Measurements from ENCODE around the gene COMMD9.

DNA sequence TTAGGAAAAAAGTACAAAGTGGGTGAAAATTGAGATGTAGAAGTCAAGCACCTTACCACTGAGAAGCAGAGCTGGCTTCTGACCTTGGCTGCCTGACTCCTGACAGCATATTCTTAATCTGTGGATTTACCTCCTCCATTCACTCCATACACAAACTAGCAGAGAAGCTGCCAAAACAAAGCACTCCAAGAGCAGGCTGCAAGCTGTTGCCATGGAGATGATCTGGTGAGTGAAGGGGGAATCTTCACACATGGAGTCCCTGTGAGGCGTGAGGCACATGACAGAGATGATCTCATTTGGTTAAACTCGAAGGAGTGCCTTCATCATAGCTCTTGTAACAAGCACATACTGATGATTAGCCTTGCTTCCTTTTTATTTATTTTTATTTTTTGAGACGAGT lies 16.1 kb downstream of the COMMD9 start:
- no peak for TF ChIP-seq BHLHE40 (IDR thresholded peaks at IDR 0.05; ENCODE audit: low read depth, low read length)
- no peak for TF ChIP-seq POLR2A (IDR thresholded peaks at IDR 0.05; ENCODE audit: low read depth, low read length)
- no peak for TF ChIP-seq CTCF (conservative IDR thresholded peaks at IDR 0.05; ENCODE audit: low read depth, low read length)
- TF ChIP-seq CEBPB (IDR thresholded peaks at IDR 0.05; ENCODE audit: low read depth, low read length) = no peak
- TF ChIP-seq FOS (IDR thresholded peaks at IDR 0.05; ENCODE audit: low read depth, low read length) = no peak
- no peak for TF ChIP-seq MXI1 (IDR thresholded peaks at IDR 0.05; ENCODE audit: borderline replicate concordance, low read depth, low read length)
- no peak for TF ChIP-seq RFX5 (IDR thresholded peaks at IDR 0.05; ENCODE audit: low read depth, low read length)
- no peak for TF ChIP-seq RAD21 (IDR thresholded peaks at IDR 0.05; ENCODE audit: low read length)
- TF ChIP-seq, protein P1, sequence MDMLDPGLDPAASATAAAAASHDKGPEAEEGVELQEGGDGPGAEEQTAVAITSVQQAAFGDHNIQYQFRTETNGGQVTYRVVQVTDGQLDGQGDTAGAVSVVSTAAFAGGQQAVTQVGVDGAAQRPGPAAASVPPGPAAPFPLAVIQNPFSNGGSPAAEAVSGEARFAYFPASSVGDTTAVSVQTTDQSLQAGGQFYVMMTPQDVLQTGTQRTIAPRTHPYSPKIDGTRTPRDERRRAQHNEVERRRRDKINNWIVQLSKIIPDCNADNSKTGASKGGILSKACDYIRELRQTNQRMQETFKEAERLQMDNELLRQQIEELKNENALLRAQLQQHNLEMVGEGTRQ (IDR thresholded peaks at IDR 0.05; ENCODE audit: low read depth, low read length) = no peak
- TF ChIP-seq MAFK (IDR thresholded peaks at IDR 0.05; ENCODE audit: low read depth, low read length) = no peak
